ENCODE data around the gene KRTAP10-9.

KRTAP10-9 gene

DNA sequence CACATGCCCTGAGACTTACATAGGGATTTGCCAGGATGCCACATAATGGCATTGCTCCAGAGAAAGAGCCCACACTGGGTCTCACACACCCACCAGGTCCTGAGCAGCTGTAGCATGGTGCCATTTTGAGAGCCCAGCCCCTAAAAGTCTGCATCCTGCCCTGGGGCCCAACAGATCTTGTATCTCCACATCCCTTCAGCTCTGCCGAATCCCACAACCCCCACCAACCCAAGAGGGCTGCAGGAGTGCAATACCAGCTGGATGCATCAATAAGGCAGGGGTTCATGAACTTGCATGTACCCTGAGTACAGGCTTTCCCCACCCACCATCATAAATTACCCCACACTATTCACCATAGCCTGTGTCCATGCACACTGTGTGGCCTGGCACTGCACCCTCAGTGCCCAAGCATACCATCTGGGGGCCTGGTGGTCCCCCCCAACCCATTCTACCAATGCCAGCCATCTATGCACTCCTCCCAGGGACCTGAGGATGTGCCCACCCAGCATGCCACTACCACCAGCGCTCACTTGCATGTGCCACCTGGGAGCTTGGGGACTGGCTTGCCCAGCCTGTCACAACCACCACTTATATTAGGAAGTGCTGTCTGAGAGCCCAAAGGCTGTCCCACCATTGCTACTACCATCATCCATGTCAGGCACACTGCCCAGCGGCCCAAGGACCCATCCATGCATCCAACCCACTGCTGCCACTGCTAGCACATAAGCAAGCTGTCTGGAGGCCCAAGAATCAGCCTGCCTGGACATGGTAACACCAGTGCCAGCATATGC is 43.9 kb downstream of the KRTAP10-9 start:
- H3K4me3 ChIP-seq (ENCODE audit: low read length), result no peak overlapping the region
- H3K27me3 ChIP-seq (ENCODE audit: control insufficient read depth, insufficient read depth, low read length), result no peaks in the 10 kb centered on the region
- no peaks in the 10 kb centered on the region for H3K4me1 ChIP-seq (ENCODE audit: control insufficient read depth, insufficient read depth, low read length)

DNA sequence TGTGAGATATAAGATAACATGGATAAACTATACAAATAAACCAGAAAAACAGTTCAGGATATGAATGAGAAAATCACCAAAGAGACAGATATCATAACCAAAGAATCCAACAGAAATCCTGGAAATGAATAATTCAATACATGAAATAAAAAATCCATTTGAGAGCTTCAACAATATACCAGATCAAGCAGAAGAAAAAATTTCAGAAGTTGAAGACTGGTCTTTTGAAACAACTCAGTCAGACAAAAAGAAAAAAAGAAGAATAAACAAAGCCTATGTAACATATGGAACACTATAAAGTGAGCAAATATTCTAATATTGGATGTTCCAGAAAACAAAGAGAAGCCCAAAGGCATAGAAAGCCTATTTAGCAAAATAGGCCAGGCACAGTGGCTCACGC is 45.0 kb downstream of the KRTAP10-9 start:
- no peak overlapping the region for H3K4me3 ChIP-seq (ENCODE audit: low read length)
- H3K36me3 ChIP-seq (ENCODE audit: control insufficient read depth, insufficient read depth, low read length), result no peaks in the 10 kb centered on the region
- H3K27me3 ChIP-seq (ENCODE audit: control insufficient read depth, insufficient read depth, low read length), result no peaks in the 10 kb centered on the region
- no peaks in the 10 kb centered on the region for H3K4me1 ChIP-seq (ENCODE audit: control insufficient read depth, insufficient read depth, low read length)
- no peak overlapping the region for H3K9ac ChIP-seq (ENCODE audit: low read length)
- H3K27ac ChIP-seq (ENCODE audit: low read depth, low read length), result no peak overlapping the region

More for the DNA sequence above, 43.9 kb downstream of the KRTAP10-9 start:
- no peak overlapping the region for H3K27ac ChIP-seq (ENCODE audit: low read depth, low read length)
- no peaks in the 10 kb centered on the region for H3K36me3 ChIP-seq (ENCODE audit: control insufficient read depth, insufficient read depth, low read length)
- H3K9ac ChIP-seq (ENCODE audit: low read length), result no peak overlapping the region

DNA sequence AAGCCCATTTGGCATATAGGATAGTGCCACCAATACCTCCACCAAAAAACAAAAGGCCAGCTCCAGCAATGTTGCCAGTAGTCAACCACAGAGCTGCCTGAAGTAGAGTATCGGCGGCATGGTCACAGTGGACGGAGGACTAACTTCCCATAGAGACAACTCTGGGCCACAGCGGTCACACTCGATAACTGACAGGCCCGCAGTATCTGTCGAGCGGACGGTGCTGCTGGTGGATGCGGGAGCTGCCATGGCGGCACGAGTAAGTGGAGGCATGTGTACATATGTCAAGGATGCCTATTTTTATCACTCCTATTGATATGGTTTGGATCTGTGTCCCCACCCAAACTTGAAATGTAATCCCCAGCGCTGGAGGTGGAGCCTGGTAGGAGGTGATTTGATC is 51.0 kb downstream of the KRTAP10-9 start:
- Histone ChIP-seq H3K27ac (ENCODE audit: low read depth, low read length) (no peak overlapping the region), H3K4me1 (ENCODE audit: control insufficient read depth, insufficient read depth, low read length) (no peaks in the 10 kb centered on the region), H3K36me3 (ENCODE audit: control insufficient read depth, insufficient read depth, low read length) (no peaks in the 10 kb centered on the region), H3K4me3 (ENCODE audit: low read length) (no peak overlapping the region), H3K27me3 (ENCODE audit: control insufficient read depth, insufficient read depth, low read length) (no peaks in the 10 kb centered on the region), H3K9ac (ENCODE audit: low read length) (no peak overlapping the region)
